BE2C (cell line): ENCODE results near the gene ZNF800.
"Not testable (repeated sequence)": the region's sequence is repeated elsewhere in the genome, so short reads cannot be mapped to it uniquely, and the experiment has no call there.

Experiments
- DNase-seq: peaks from one replicate; pipeline ENCODE4 v3.0.0-alpha.2; 2020
- H3K27me3 ChIP-seq: fragments of 250-450 bp; sonication (Bioruptor Pico); 2 replicates; pipeline ENCODE4 v1.5.1; 2020; ENCODE audit warnings: mild to moderate bottlenecking
- H3K36me3 ChIP-seq: fragments of 250-450 bp; sonication (Bioruptor Pico); 2 replicates; pipeline ENCODE4 v1.5.1; 2020; ENCODE audit warnings: mild to moderate bottlenecking
- H3K4me1 ChIP-seq: fragments of 250-450 bp; sonication (Bioruptor Pico); 2 replicates; pipeline ENCODE4 v1.5.1; 2020
- H3K4me3 ChIP-seq: 2 replicates; pipeline ENCODE4 v1.5.1; 2011; ENCODE audit warnings: low read depth, low read length
- H3K9me3 ChIP-seq: fragments of 250-450 bp; sonication (Bioruptor Pico); 2 replicates; pipeline ENCODE4 v1.5.1; 2020
- CTCF ChIP-seq: IDR thresholded peaks from 2 replicates; pipeline ENCODE4 v1.5.1; 2012; ENCODE audit warnings: mild to moderate bottlenecking, low read depth, low read length

The ZNF800 gene

GRCh38 chr7:127413326-127413725 lies 20.8 kb upstream of the ZNF800 start:
- H3K9me3 ChIP-seq = no peaks in the 10 kb centered on the region
- no peaks in the 10 kb centered on the region for H3K36me3 ChIP-seq
- H3K27me3 ChIP-seq = peaks cover 16% of the 10 kb centered on the region
- no peak for DNase-seq
- no peak overlapping the region for H3K4me3 ChIP-seq
- no peak for TF ChIP-seq CTCF
- H3K4me1 ChIP-seq = no peaks in the 10 kb centered on the region

- TF ChIP-seq CTCF = no peak
- Histone ChIP-seq H3K27me3 (peaks cover 16% of the 10 kb centered on the region), H3K4me3 (no peak overlapping the region), H3K4me1 (no peaks in the 10 kb centered on the region), H3K36me3 (no peaks in the 10 kb centered on the region), H3K9me3 (no peaks in the 10 kb centered on the region)
- no peak for DNase-seq
Observed at GRCh38 chr7:127411176-127411575, 18.7 kb upstream of the ZNF800 start.

GRCh38 chr7:127409629-127410028 lies 17.1 kb upstream of the ZNF800 start:
- DNase-seq = no peak
- TF ChIP-seq CTCF = peak; percentile 41
- H3K4me3 ChIP-seq = no peak overlapping the region
- no peaks in the 10 kb centered on the region for H3K9me3 ChIP-seq
- no peaks in the 10 kb centered on the region for H3K4me1 ChIP-seq
- peaks cover 18% of the 10 kb centered on the region for H3K27me3 ChIP-seq
- H3K36me3 ChIP-seq = no peaks in the 10 kb centered on the region

- H3K27me3 ChIP-seq = peaks cover 17% of the 10 kb centered on the region; the same call in 1 of the 2 replicates
Observed at GRCh38 chr7:127404286-127405072, 12.0 kb upstream of the ZNF800 start.

GRCh38 chr7:127396184-127396583 lies 3.7 kb upstream of the ZNF800 start:
- no peaks in the 10 kb centered on the region for H3K9me3 ChIP-seq
- peaks cover 3% of the 10 kb centered on the region for H3K4me1 ChIP-seq
- H3K4me3 ChIP-seq = no peak overlapping the region
- no peak for TF ChIP-seq CTCF
- peaks cover 6% of the 10 kb centered on the region; the same call in 1 of the 2 replicates for H3K36me3 ChIP-seq
- H3K27me3 ChIP-seq = peaks cover 8% of the 10 kb centered on the region; the same call in 1 of the 2 replicates
- no peak for DNase-seq

More at GRCh38 chr7:127404286-127405072, 12.0 kb upstream of the ZNF800 start:
- Histone ChIP-seq H3K9me3 (no peaks in the 10 kb centered on the region; the same call in 1 of the 2 replicates), H3K4me1 (no peaks in the 10 kb centered on the region), H3K4me3 (no peak overlapping the region), H3K36me3 (no peaks in the 10 kb centered on the region)
- TF ChIP-seq CTCF = no peak
- no peak for DNase-seq

- H3K4me3 ChIP-seq, H3K36me3 ChIP-seq, H3K27me3 ChIP-seq, H3K4me1 ChIP-seq, DNase-seq, H3K9me3 ChIP-seq: not testable (repeated sequence)
Observed at GRCh38 chr7:127395104-127395503, 2.6 kb upstream of the ZNF800 start.
